ENCODE results near the gene GRK7.

Gene GRK7

GRCh38 chr3:141790171-141790570 lies 27.0 kb downstream of the GRK7 start:
- H3K4me3 ChIP-seq (ENCODE audit: low read length) = no peak overlapping the region
- DNase-seq (ENCODE audit: low read depth) = no peak
- no peak for TF ChIP-seq CTCF (IDR thresholded peaks at IDR 0.05; ENCODE audit: insufficient read depth, low read depth, low read length, missing control alignments)

- no peak overlapping the region for H3K4me3 ChIP-seq (ENCODE audit: low read length)
- TF ChIP-seq CTCF (IDR thresholded peaks at IDR 0.05; ENCODE audit: insufficient read depth, low read depth, low read length, missing control alignments) = no peak
- no peak for DNase-seq (ENCODE audit: low read depth)
Measured at GRCh38 chr3:141792495-141792894, 29.3 kb downstream of the GRK7 start.

- no peak for DNase-seq (ENCODE audit: low read depth)
- no peak for TF ChIP-seq CTCF (IDR thresholded peaks at IDR 0.05; ENCODE audit: insufficient read depth, low read depth, low read length, missing control alignments)
Measured at GRCh38 chr3:141793476-141794260, 30.5 kb downstream of the GRK7 start.

GRCh38 chr3:141795276-141795675 lies 32.1 kb downstream of the GRK7 start:
- no peak for TF ChIP-seq CTCF (IDR thresholded peaks at IDR 0.05; ENCODE audit: insufficient read depth, low read depth, low read length, missing control alignments)
- DNase-seq (ENCODE audit: low read depth) = peak; percentile 41
- no peak overlapping the region for H3K4me3 ChIP-seq (ENCODE audit: low read length)

More at GRCh38 chr3:141793476-141794260, 30.5 kb downstream of the GRK7 start:
- no peak overlapping the region for H3K4me3 ChIP-seq (ENCODE audit: low read length)

GRCh38 chr3:141795741-141796080 lies 32.5 kb downstream of the GRK7 start:
- no peak for TF ChIP-seq CTCF (IDR thresholded peaks at IDR 0.05; ENCODE audit: insufficient read depth, low read depth, low read length, missing control alignments)
- DNase-seq (ENCODE audit: low read depth) = no peak
- no peak overlapping the region for H3K4me3 ChIP-seq (ENCODE audit: low read length)

GRCh38 chr3:141796081-141796888 lies 33.1 kb downstream of the GRK7 start:
- H3K4me3 ChIP-seq (ENCODE audit: low read length) = no peak overlapping the region
- DNase-seq (ENCODE audit: low read depth) = peak; percentile 17
- no peak for TF ChIP-seq CTCF (IDR thresholded peaks at IDR 0.05; ENCODE audit: insufficient read depth, low read depth, low read length, missing control alignments)
